ENCODE measurements around the gene SCARF2. TPM values are rescaled to one million over a fixed set of nuclear protein-coding genes. Genes with fewer than 3 reads are reported as not detected.

SCARF2 gene
- total RNA-seq, 1 donor from 2014 or later = 3.4 TPM

DNA sequence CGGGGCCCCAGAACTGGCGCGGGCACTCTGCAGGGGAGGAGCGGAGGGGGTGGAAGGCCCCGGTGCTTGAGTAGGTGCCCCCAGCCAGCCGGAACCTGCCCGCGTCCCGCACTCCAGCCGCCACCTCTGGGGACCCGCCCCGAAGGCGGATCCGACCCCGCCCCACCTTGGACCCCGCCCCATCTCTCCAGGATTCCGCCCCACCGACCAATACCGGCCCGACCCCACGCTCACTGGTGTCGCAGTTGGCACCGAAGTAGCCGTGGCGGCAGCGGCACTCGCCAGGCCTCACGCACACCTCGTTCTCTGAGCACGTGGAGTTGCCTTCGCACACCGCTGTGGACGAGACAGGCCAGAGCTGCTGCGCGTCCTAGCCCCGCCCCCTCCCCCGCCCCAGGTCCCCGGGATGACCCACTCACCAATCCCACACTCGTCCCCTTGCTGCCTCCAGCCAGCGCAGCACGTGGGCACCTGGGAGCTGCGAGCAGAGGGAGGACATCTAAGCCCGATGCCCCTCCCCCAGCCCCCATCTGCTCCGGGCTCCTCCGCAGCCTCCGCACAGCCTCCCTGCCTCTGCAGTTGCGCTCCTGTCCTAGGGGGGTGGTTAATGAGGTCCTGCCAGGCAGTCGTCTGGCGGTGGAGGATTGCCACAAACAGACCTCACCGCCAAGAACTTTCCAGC lies 6.0 kb downstream of the SCARF2 start:
- Mint-ChIP-seq H3K36me3 (ENCODE audit: unreplicated experiment) (no peaks in the 10 kb centered on the region), H3K27me3 (ENCODE audit: unreplicated experiment) (peaks cover 23% of the 10 kb centered on the region), H3K4me3 (ENCODE audit: unreplicated experiment) (peak overlapping the region; percentile 67), H3K27ac (ENCODE audit: unreplicated experiment) (no peak overlapping the region), H3K9me3 (ENCODE audit: unreplicated experiment) (no peaks in the 10 kb centered on the region), H3K4me1 (ENCODE audit: low read depth, unreplicated experiment) (peaks cover 5% of the 10 kb centered on the region)
- TF ChIP-seq, protein P1, sequence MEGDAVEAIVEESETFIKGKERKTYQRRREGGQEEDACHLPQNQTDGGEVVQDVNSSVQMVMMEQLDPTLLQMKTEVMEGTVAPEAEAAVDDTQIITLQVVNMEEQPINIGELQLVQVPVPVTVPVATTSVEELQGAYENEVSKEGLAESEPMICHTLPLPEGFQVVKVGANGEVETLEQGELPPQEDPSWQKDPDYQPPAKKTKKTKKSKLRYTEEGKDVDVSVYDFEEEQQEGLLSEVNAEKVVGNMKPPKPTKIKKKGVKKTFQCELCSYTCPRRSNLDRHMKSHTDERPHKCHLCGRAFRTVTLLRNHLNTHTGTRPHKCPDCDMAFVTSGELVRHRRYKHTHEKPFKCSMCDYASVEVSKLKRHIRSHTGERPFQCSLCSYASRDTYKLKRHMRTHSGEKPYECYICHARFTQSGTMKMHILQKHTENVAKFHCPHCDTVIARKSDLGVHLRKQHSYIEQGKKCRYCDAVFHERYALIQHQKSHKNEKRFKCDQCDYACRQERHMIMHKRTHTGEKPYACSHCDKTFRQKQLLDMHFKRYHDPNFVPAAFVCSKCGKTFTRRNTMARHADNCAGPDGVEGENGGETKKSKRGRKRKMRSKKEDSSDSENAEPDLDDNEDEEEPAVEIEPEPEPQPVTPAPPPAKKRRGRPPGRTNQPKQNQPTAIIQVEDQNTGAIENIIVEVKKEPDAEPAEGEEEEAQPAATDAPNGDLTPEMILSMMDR (IDR thresholded peaks at IDR 0.05; ENCODE audit: partially characterized antibody, unreplicated experiment) = no peak
- peak; percentile 43 for DNase-seq

DNA sequence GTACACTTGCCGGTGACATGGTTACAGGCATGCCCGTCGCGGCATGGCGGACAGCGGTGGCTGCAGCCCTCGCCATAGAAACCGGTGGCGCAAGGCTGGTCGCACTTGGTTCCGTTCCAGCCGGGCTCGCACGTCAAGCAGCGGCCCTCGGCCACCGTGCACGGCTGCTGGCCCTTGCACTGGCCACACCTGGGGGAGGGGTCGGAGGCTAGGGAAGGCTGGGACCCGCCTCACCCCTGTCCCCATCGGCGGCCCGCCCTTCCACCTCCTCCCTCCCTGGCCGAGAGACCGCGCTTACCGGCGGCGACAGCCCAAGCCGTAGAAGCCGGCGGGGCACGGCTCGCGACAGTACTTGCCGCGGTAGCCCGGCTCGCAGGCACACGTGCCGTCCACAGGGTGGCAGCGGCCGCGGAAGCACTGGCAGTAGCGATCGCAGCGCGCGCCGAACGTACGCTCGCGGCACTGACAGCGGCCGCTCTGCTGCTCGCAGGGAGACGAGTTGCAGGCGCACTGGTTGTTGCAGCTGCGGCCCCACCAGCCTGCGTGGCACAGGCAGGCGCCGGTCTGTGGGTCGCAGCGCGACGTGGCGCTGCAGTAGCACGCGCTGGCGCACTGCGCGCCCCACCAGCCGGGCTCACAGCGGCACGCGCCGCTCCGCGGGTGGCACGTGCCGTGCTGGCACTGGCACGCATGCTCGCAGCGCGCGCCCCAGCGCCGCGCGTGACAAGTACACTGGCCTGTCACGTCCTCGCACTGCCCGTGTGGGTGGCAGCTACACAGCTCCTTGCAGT lies 6.7 kb downstream of the SCARF2 start:
- Mint-ChIP-seq H3K27ac (ENCODE audit: unreplicated experiment) (no peak overlapping the region), H3K36me3 (ENCODE audit: unreplicated experiment) (no peaks in the 10 kb centered on the region), H3K4me3 (ENCODE audit: unreplicated experiment) (peak overlapping the region; percentile 52), H3K27me3 (ENCODE audit: unreplicated experiment) (peaks cover 23% of the 10 kb centered on the region), H3K9me3 (ENCODE audit: unreplicated experiment) (no peaks in the 10 kb centered on the region), H3K4me1 (ENCODE audit: low read depth, unreplicated experiment) (peaks cover 5% of the 10 kb centered on the region)
- TF ChIP-seq, protein P1 (IDR thresholded peaks at IDR 0.05; ENCODE audit: partially characterized antibody, unreplicated experiment) = peak; percentile 39
- peak; percentile 79 for DNase-seq

DNA sequence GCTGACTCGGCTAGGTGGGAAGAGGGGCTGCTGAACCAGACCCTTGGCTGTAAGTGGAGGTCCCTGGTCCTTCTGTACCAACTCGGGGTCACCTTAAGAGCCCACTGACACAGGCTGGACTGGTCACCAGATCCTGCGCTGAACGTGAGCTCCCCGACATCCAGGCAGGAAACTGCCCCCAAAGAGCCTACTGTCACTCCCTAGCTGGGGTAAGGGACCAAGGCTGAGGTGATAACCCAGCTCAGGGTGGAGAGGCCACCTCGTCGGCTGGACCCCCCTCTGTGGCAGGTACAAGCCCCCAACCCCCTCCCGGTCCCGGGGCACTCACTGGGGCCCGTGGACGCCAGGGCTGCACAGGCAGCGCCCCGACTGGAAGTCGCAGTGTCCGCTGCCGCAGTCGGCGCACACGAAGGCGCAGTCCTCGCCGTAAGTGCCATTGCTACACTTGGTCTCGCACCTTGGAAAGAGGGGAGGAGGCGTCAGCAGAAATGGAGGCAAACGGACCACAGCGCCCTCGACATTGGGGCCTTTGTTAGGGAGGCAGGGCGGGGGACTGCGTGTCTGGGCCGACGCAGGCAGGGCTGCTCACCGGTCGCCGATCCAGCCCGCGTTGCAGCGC lies 7.4 kb downstream of the SCARF2 start:
- Mint-ChIP-seq H3K36me3 (ENCODE audit: unreplicated experiment) (no peaks in the 10 kb centered on the region), H3K4me3 (ENCODE audit: unreplicated experiment) (peak overlapping the region; percentile 52), H3K9me3 (ENCODE audit: unreplicated experiment) (no peaks in the 10 kb centered on the region), H3K4me1 (ENCODE audit: low read depth, unreplicated experiment) (no peaks in the 10 kb centered on the region), H3K27me3 (ENCODE audit: unreplicated experiment) (peaks cover 22% of the 10 kb centered on the region), H3K27ac (ENCODE audit: unreplicated experiment) (no peak overlapping the region)
- no peak for DNase-seq
- TF ChIP-seq, protein P1 (IDR thresholded peaks at IDR 0.05; ENCODE audit: partially characterized antibody, unreplicated experiment) = no peak

DNA sequence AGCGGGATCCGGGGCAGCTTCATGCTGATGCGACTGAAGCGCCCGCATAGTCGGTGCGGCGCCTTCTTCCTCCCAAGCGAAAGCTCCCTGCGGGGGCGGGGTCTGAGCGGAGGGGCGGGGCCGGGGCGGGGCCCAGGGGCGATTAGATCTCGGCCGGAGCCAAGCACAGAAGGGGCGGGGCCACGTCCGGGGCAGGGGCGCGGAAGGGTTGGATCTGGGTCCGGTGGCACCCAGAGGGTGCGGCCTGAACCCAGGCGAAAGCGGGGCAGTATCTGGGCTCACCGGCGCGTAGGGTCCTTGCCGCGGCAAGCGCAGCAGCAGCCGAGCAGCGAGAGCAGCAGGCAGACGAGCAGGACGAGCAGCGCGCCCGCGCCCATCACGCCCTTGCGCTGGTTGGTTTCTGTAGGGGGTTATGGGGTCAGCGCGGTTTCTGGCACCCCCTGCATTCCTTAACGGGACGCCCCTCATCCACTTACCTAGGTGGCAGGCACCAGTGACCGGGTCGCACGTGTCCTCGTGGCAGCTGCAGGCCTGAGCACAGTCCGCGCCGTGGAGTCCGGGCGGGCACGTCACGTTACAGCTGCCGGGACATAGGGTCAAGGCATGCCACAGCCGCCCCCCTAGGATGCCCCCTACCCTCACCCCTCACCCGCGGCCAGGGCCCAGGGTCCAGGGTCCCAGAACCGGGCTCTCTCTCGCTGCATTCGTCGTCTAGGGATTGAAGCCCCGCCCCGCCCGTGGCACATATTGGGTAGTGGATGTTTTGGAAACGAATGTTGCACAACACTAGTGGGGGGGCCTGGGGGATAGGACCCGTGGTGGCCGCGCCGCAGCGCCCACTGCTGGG lies 8.1 kb downstream of the SCARF2 start:
- TF ChIP-seq, protein P1 (IDR thresholded peaks at IDR 0.05; ENCODE audit: partially characterized antibody, unreplicated experiment) = no peak
- H3K4me1 Mint-ChIP-seq (ENCODE audit: low read depth, unreplicated experiment) = no peaks in the 10 kb centered on the region
- no peak overlapping the region for H3K27ac Mint-ChIP-seq (ENCODE audit: unreplicated experiment)
- no peak overlapping the region for H3K4me3 Mint-ChIP-seq (ENCODE audit: unreplicated experiment)
- H3K9me3 Mint-ChIP-seq (ENCODE audit: unreplicated experiment) = no peaks in the 10 kb centered on the region
- H3K36me3 Mint-ChIP-seq (ENCODE audit: unreplicated experiment) = no peaks in the 10 kb centered on the region
- peak; percentile 73 for DNase-seq
- peaks cover 17% of the 10 kb centered on the region for H3K27me3 Mint-ChIP-seq (ENCODE audit: unreplicated experiment)

Data from glutamatergic neuron (in vitro differentiated cells).